ACC112 (cell line): Measurements from ENCODE around the gene ANKRD39.

Experiments
- H2AFZ ChIP-seq: fragments of 200-600 bp; sonication (generic); one replicate; pipeline ENCODE4 v1.6.0; 2017; ENCODE audit warnings: antibody characterized with exemption, low read length; ENCODE audit not compliant: unreplicated experiment
- H3K27ac ChIP-seq: fragments of 200-600 bp; sonication (generic); 2 replicates; pipeline ENCODE4 v1.5.1; 2014; ENCODE audit warnings: low read depth, mild to moderate bottlenecking, antibody characterized with exemption, low read length, moderate library complexity
- H3K27me3 ChIP-seq: fragments of 200-600 bp; sonication (generic); 2 replicates; pipeline ENCODE4 v1.6.1; 2014; ENCODE audit warnings: mild to moderate bottlenecking, antibody characterized with exemption, low read length, moderate library complexity, mixed read lengths; ENCODE audit not compliant: insufficient read depth
- H3K36me3 ChIP-seq: fragments of 200-600 bp; sonication (generic); 2 replicates; pipeline ENCODE4 v1.6.1; 2016; ENCODE audit warnings: mild to moderate bottlenecking, antibody characterized with exemption, low read length, moderate library complexity, mixed read lengths; ENCODE audit not compliant: insufficient read depth
- H3K4me1 ChIP-seq: fragments of 200-600 bp; sonication (generic); one replicate; pipeline ENCODE4 v1.6.1; 2016; ENCODE audit warnings: low read length, mixed read lengths; ENCODE audit not compliant: insufficient read depth, unreplicated experiment, control insufficient read depth
- H3K4me3 ChIP-seq: fragments of 200-600 bp; sonication (generic); 2 replicates; pipeline ENCODE4 v1.5.1; 2014; ENCODE audit warnings: mild to moderate bottlenecking, low read depth, low read length
- H3K79me2 ChIP-seq: fragments of 200-600 bp; sonication (generic); one replicate; pipeline ENCODE4 v1.6.0; 2016; ENCODE audit warnings: low read length; ENCODE audit not compliant: control insufficient read depth, unreplicated experiment, insufficient read depth

Gene ANKRD39

GRCh38 chr2:96857667-96858372, at the start of gene ANKRD39:
ANKRD39 (minus strand) TSS chr2:96858016; CDS start chr2:96857987, 29 bp downstream.
- Histone ChIP-seq H3K4me1 (peaks cover 5% of the 10 kb centered on the region), H3K4me3 (peak within 1 kb of the TSS; percentile 85), H3K36me3 (no peaks in the 10 kb centered on the region), H3K27ac (no peak within 1 kb of the TSS), H3K79me2 (no peaks in the 10 kb centered on the region), H3K27me3 (no peaks in the 10 kb centered on the region), H2AFZ (peak within 1 kb of the TSS; percentile 82)

- peaks cover 14% of the 10 kb centered on the region for H3K27me3 ChIP-seq
- no peaks in the 10 kb centered on the region for H3K79me2 ChIP-seq
- no peak overlapping the region for H2AFZ ChIP-seq
- H3K36me3 ChIP-seq, result no peaks in the 10 kb centered on the region
- H3K4me1 ChIP-seq, result no peaks in the 10 kb centered on the region
- no peak overlapping the region for H3K27ac ChIP-seq
- H3K4me3 ChIP-seq, result no peak overlapping the region
Measured at GRCh38 chr2:96906729-96907114, 48.9 kb upstream of the ANKRD39 start.

GRCh38 chr2:96903815-96904214, 46.0 kb upstream of the ANKRD39 start:
- no peak overlapping the region for H3K4me3 ChIP-seq
- peaks cover 4% of the 10 kb centered on the region for H3K4me1 ChIP-seq
- H3K27me3 ChIP-seq, result no peaks in the 10 kb centered on the region
- no peak overlapping the region for H2AFZ ChIP-seq
- no peaks in the 10 kb centered on the region for H3K36me3 ChIP-seq
- no peaks in the 10 kb centered on the region for H3K79me2 ChIP-seq
- no peak overlapping the region for H3K27ac ChIP-seq

- Histone ChIP-seq H3K79me2 (no peaks in the 10 kb centered on the region), H3K4me1 (peaks cover 5% of the 10 kb centered on the region), H3K36me3 (no peaks in the 10 kb centered on the region), H3K4me3 (no peak overlapping the region), H2AFZ (no peak overlapping the region), H3K27ac (no peak overlapping the region), H3K27me3 (no peaks in the 10 kb centered on the region)
Measured at GRCh38 chr2:96903318-96903717, 45.5 kb upstream of the ANKRD39 start.

GRCh38 chr2:96900237-96900636, 42.4 kb upstream of the ANKRD39 start:
- H3K4me1 ChIP-seq, result peaks cover 5% of the 10 kb centered on the region
- H3K36me3 ChIP-seq, result no peaks in the 10 kb centered on the region
- no peaks in the 10 kb centered on the region for H3K79me2 ChIP-seq
- H3K27ac ChIP-seq, result no peak overlapping the region
- H3K4me3 ChIP-seq, result no peak overlapping the region
- H3K27me3 ChIP-seq, result no peaks in the 10 kb centered on the region
- no peak overlapping the region for H2AFZ ChIP-seq

- Histone ChIP-seq H3K27me3 (no peaks in the 10 kb centered on the region), H3K27ac (no peak overlapping the region), H3K4me3 (no peak overlapping the region), H2AFZ (no peak overlapping the region), H3K79me2 (no peaks in the 10 kb centered on the region), H3K36me3 (no peaks in the 10 kb centered on the region), H3K4me1 (peaks cover 5% of the 10 kb centered on the region)
Measured at GRCh38 chr2:96899413-96899741, 41.6 kb upstream of the ANKRD39 start.

GRCh38 chr2:96898641-96899412, 41.0 kb upstream of the ANKRD39 start:
- Histone ChIP-seq H3K4me1 (peaks cover 5% of the 10 kb centered on the region), H3K36me3 (no peaks in the 10 kb centered on the region), H3K79me2 (no peaks in the 10 kb centered on the region), H2AFZ (no peak overlapping the region), H3K27ac (no peak overlapping the region), H3K4me3 (no peak overlapping the region), H3K27me3 (no peaks in the 10 kb centered on the region)

GRCh38 chr2:96898135-96898505, 40.3 kb upstream of the ANKRD39 start:
- Histone ChIP-seq H3K79me2 (no peaks in the 10 kb centered on the region), H3K36me3 (no peaks in the 10 kb centered on the region), H3K27ac (no peak overlapping the region), H3K27me3 (no peaks in the 10 kb centered on the region), H3K4me1 (peaks cover 5% of the 10 kb centered on the region), H3K4me3 (no peak overlapping the region), H2AFZ (no peak overlapping the region)

GRCh38 chr2:96897491-96898134, 39.8 kb upstream of the ANKRD39 start:
- Histone ChIP-seq H3K27ac (no peak overlapping the region), H3K79me2 (no peaks in the 10 kb centered on the region), H3K27me3 (no peaks in the 10 kb centered on the region), H3K4me1 (peaks cover 5% of the 10 kb centered on the region), H2AFZ (no peak overlapping the region), H3K4me3 (no peak overlapping the region), H3K36me3 (no peaks in the 10 kb centered on the region)

GRCh38 chr2:96895746-96896651, 38.2 kb upstream of the ANKRD39 start:
- peaks cover 5% of the 10 kb centered on the region for H3K4me1 ChIP-seq
- no peak overlapping the region for H3K4me3 ChIP-seq
- no peak overlapping the region for H2AFZ ChIP-seq
- no peaks in the 10 kb centered on the region for H3K79me2 ChIP-seq
- no peaks in the 10 kb centered on the region for H3K36me3 ChIP-seq
- no peak overlapping the region for H3K27ac ChIP-seq
- no peaks in the 10 kb centered on the region for H3K27me3 ChIP-seq
